WI38 (cell line): Measurements from ENCODE around the gene TGM5.

Source experiments
- H3K4me3 ChIP-seq: 2 replicates; pipeline ENCODE4 v1.5.1; 2011; ENCODE audit warnings: low read depth, mild to moderate bottlenecking, control low read depth, low read length
- CTCF ChIP-seq: IDR thresholded peaks from 2 replicates; pipeline ENCODE4 v1.5.1; 2012; ENCODE audit warnings: low read depth, mild to moderate bottlenecking, control low read depth, low read length

Gene TGM5

GRCh38 chr15:43220991-43221403 is 45.7 kb downstream of the TGM5 start, which contains the start of gene EPB42:
Gene EPB42, minus strand, starts transcription at chr15:43221018. Its CDS starts 193 bp downstream, at chr15:43220825.
- no peak within 1 kb of the TSS for H3K4me3 ChIP-seq
- TF ChIP-seq CTCF: no peak

GRCh38 chr15:43219929-43220928 is 46.5 kb downstream of the TGM5 start:
- TF ChIP-seq CTCF: no peak

DNA sequence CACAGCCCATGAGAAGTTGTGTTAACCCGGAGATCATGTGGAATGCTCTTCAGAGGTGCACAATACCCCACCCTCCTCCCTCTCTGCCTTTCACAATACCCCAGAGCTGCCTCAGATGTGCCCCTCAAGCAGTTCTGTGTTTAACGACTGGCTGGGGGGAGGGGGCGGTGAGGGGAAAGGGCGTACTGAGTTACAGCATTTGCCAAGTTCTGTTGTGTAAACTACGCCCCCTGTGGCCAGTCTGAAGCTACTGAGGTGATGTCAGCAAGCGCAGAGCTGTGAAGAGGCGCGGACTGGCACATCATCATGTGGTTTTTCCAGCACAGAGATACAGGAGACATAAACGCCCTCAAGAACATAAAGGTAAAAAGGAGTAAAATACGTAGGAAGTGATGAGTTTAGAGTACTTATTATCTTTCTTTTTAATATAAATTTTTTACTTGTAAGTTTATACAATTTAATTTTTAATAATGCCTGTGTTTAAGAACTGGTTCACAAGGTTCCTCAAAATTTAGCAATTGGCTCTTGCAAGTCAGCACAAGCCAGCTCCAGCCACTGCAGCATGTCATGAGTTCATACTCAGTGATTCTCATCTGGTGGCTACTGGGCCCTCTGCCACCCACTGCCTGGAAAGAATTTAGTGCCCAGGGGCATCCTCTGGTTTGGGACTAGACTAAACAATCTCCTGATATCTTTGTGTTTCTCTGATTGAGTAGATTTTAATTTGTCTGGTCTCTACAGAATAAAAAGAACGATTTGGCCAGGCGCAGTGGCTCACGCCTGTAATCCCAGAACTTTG is 47.6 kb downstream of the TGM5 start:
- no peak overlapping the region for H3K4me3 ChIP-seq
- peak; percentile 15; the same call in 1 of the 2 replicates for TF ChIP-seq CTCF

More at GRCh38 chr15:43219929-43220928, 46.5 kb downstream of the TGM5 start:
- H3K4me3 ChIP-seq: no peak overlapping the region

DNA sequence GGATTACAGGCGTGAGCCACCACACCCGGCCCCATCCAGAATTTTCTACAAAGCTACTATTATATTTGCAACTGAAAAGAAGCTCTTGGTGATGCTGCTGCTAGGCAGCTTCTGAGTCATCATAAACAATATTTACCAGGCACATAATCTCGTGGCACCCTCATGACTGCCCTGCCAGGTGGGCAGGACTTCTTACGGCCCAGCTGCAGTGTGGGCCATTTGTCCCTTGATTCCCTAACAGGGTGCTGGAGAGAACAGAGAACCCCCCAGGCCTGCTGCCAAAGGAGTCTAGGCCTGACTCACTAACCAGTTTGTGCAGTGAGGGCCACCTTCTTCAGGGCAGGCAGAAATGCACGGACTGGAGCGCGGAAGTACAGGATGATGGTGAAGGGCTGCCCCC is 50.8 kb downstream of the TGM5 start:
- no peak for TF ChIP-seq CTCF
- no peak overlapping the region for H3K4me3 ChIP-seq

GRCh38 chr15:43214592-43215295 is 52.0 kb downstream of the TGM5 start:
- no peak overlapping the region for H3K4me3 ChIP-seq
- no peak for TF ChIP-seq CTCF

DNA sequence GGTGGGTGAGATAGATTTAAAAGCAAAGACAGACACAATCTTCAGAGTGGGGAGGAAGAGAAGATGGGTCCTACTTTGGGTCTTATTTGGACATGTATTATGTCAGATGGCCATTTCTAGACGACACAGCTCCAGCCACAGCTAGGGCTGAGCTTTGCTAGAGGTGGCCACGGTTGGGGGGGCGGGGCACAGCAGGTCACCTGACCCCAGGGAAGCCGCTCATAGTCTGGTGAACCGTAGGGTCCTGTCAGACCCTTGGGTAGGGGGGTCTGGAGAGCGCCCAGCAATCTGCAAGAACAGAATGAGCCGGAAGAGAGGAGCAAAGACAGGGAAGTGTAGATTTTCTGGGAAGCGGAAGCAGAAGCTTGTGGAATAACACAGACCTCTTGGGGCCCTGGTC is 52.6 kb downstream of the TGM5 start:
- TF ChIP-seq CTCF: no peak
- no peak overlapping the region for H3K4me3 ChIP-seq
